ENCODE data around the gene OLFML1.

OLFML1 gene

GRCh38 chr11:7473717-7474116 is 11.6 kb upstream of the OLFML1 start:
- FAIRE-seq (peak; percentile 82), DNase-seq (ENCODE audit: insufficient read length, low spot score) (no peak)
- TF ChIP-seq SPI1 (IDR thresholded peaks at IDR 0.05; ENCODE audit: low read depth, low read length) (no peak), PAX5 (IDR thresholded peaks at IDR 0.05; ENCODE audit: insufficient read depth, low read length, severe bottlenecking) (no peak)

GRCh38 chr11:7480113-7480512 is 5.2 kb upstream of the OLFML1 start:
- no peak for FAIRE-seq
- no peak for TF ChIP-seq POLR2AphosphoS5 (IDR thresholded peaks at IDR 0.05; ENCODE audit: low read depth, low read length)
- no peak for TF ChIP-seq POU2F2 (IDR thresholded peaks at IDR 0.05; ENCODE audit: low read depth, low read length)
- no peak for TF ChIP-seq SPI1 (IDR thresholded peaks at IDR 0.05; ENCODE audit: low read depth, low read length)
- TF ChIP-seq TAF1 (IDR thresholded peaks at IDR 0.05; ENCODE audit: low read depth, low read length) = no peak
- TF ChIP-seq POLR2A (IDR thresholded peaks at IDR 0.05; ENCODE audit: low read depth, low read length) = no peak
- TF ChIP-seq PAX5 (IDR thresholded peaks at IDR 0.05; ENCODE audit: insufficient read depth, low read length, severe bottlenecking) = no peak
- no peak for DNase-seq (ENCODE audit: insufficient read length, low spot score)

- no peak for DNase-seq (ENCODE audit: insufficient read length, low spot score)
- TF ChIP-seq POLR2AphosphoS5 (IDR thresholded peaks at IDR 0.05; ENCODE audit: low read depth, low read length) (no peak), PAX5 (IDR thresholded peaks at IDR 0.05; ENCODE audit: insufficient read depth, low read length, severe bottlenecking) (no peak), SPI1 (IDR thresholded peaks at IDR 0.05; ENCODE audit: low read depth, low read length) (no peak), POLR2A (IDR thresholded peaks at IDR 0.05; ENCODE audit: low read depth, low read length) (no peak), TAF1 (IDR thresholded peaks at IDR 0.05; ENCODE audit: low read depth, low read length) (no peak), POU2F2 (IDR thresholded peaks at IDR 0.05; ENCODE audit: low read depth, low read length) (no peak)
- no peak for FAIRE-seq
Observed at GRCh38 chr11:7484131-7484530, 1.2 kb upstream of the OLFML1 start.

- no peak for TF ChIP-seq POU2F2 (IDR thresholded peaks at IDR 0.05; ENCODE audit: low read depth, low read length)
- no peak for TF ChIP-seq TAF1 (IDR thresholded peaks at IDR 0.05; ENCODE audit: low read depth, low read length)
- no peak for TF ChIP-seq SPI1 (IDR thresholded peaks at IDR 0.05; ENCODE audit: low read depth, low read length)
- no peak for TF ChIP-seq PAX5 (IDR thresholded peaks at IDR 0.05; ENCODE audit: insufficient read depth, low read length, severe bottlenecking)
- no peak for TF ChIP-seq POLR2A (IDR thresholded peaks at IDR 0.05; ENCODE audit: low read depth, low read length)
- TF ChIP-seq POLR2AphosphoS5 (IDR thresholded peaks at IDR 0.05; ENCODE audit: low read depth, low read length) = no peak
- FAIRE-seq (no peak), DNase-seq (ENCODE audit: insufficient read length, low spot score) (no peak)
Observed at GRCh38 chr11:7484645-7485044, 661 bp upstream of the OLFML1 start.

- DNase-seq (ENCODE audit: insufficient read length, low spot score) = no peak
- no peak for FAIRE-seq
- no peak for TF ChIP-seq POU2F2 (IDR thresholded peaks at IDR 0.05; ENCODE audit: low read depth, low read length)
- no peak for TF ChIP-seq POLR2A (IDR thresholded peaks at IDR 0.05; ENCODE audit: low read depth, low read length)
- TF ChIP-seq SPI1 (IDR thresholded peaks at IDR 0.05; ENCODE audit: low read depth, low read length) = no peak
- TF ChIP-seq TAF1 (IDR thresholded peaks at IDR 0.05; ENCODE audit: low read depth, low read length) = no peak
- TF ChIP-seq PAX5 (IDR thresholded peaks at IDR 0.05; ENCODE audit: insufficient read depth, low read length, severe bottlenecking) = no peak
- TF ChIP-seq POLR2AphosphoS5 (IDR thresholded peaks at IDR 0.05; ENCODE audit: low read depth, low read length) = no peak
Observed at GRCh38 chr11:7486098-7486780, 933 bp downstream of the OLFML1 start.

- DNase-seq (ENCODE audit: insufficient read length, low spot score) (no peak), FAIRE-seq (no peak)
- no peak for TF ChIP-seq POU2F2 (IDR thresholded peaks at IDR 0.05; ENCODE audit: low read depth, low read length)
- no peak for TF ChIP-seq POLR2A (IDR thresholded peaks at IDR 0.05; ENCODE audit: low read depth, low read length)
- no peak for TF ChIP-seq PAX5 (IDR thresholded peaks at IDR 0.05; ENCODE audit: insufficient read depth, low read length, severe bottlenecking)
Observed at GRCh38 chr11:7486781-7487140, 1.5 kb downstream of the OLFML1 start.

GRCh38 chr11:7487360-7487759 is 2.1 kb downstream of the OLFML1 start:
- DNase-seq (ENCODE audit: insufficient read length, low spot score) (no peak), FAIRE-seq (no peak)
- TF ChIP-seq POLR2A (IDR thresholded peaks at IDR 0.05; ENCODE audit: low read depth, low read length) (no peak), PAX5 (IDR thresholded peaks at IDR 0.05; ENCODE audit: insufficient read depth, low read length, severe bottlenecking) (no peak), POLR2AphosphoS5 (IDR thresholded peaks at IDR 0.05; ENCODE audit: low read depth, low read length) (no peak), TAF1 (IDR thresholded peaks at IDR 0.05; ENCODE audit: low read depth, low read length) (no peak), SPI1 (IDR thresholded peaks at IDR 0.05; ENCODE audit: low read depth, low read length) (no peak), POU2F2 (IDR thresholded peaks at IDR 0.05; ENCODE audit: low read depth, low read length) (no peak)

GRCh38 chr11:7488681-7489080 is 3.4 kb downstream of the OLFML1 start:
- FAIRE-seq = no peak
- TF ChIP-seq TAF1 (IDR thresholded peaks at IDR 0.05; ENCODE audit: low read depth, low read length) (no peak), POLR2AphosphoS5 (IDR thresholded peaks at IDR 0.05; ENCODE audit: low read depth, low read length) (no peak), POLR2A (IDR thresholded peaks at IDR 0.05; ENCODE audit: low read depth, low read length) (no peak), SPI1 (IDR thresholded peaks at IDR 0.05; ENCODE audit: low read depth, low read length) (no peak), PAX5 (IDR thresholded peaks at IDR 0.05; ENCODE audit: insufficient read depth, low read length, severe bottlenecking) (no peak), POU2F2 (IDR thresholded peaks at IDR 0.05; ENCODE audit: low read depth, low read length) (no peak)
- no peak for DNase-seq (ENCODE audit: insufficient read length, low spot score)

- TF ChIP-seq SPI1 (IDR thresholded peaks at IDR 0.05; ENCODE audit: low read depth, low read length) = no peak
- no peak for TF ChIP-seq PAX5 (IDR thresholded peaks at IDR 0.05; ENCODE audit: insufficient read depth, low read length, severe bottlenecking)
- no peak for TF ChIP-seq TAF1 (IDR thresholded peaks at IDR 0.05; ENCODE audit: low read depth, low read length)
- no peak for TF ChIP-seq POU2F2 (IDR thresholded peaks at IDR 0.05; ENCODE audit: low read depth, low read length)
- TF ChIP-seq POLR2AphosphoS5 (IDR thresholded peaks at IDR 0.05; ENCODE audit: low read depth, low read length) = no peak
- no peak for TF ChIP-seq POLR2A (IDR thresholded peaks at IDR 0.05; ENCODE audit: low read depth, low read length)
- FAIRE-seq = no peak
Observed at GRCh38 chr11:7489376-7489775, 4.1 kb downstream of the OLFML1 start.

GRCh38 chr11:7490054-7490453 is 4.7 kb downstream of the OLFML1 start:
- TF ChIP-seq SPI1 (IDR thresholded peaks at IDR 0.05; ENCODE audit: low read depth, low read length) (no peak), PAX5 (IDR thresholded peaks at IDR 0.05; ENCODE audit: insufficient read depth, low read length, severe bottlenecking) (no peak), POLR2AphosphoS5 (IDR thresholded peaks at IDR 0.05; ENCODE audit: low read depth, low read length) (no peak), POLR2A (IDR thresholded peaks at IDR 0.05; ENCODE audit: low read depth, low read length) (no peak), POU2F2 (IDR thresholded peaks at IDR 0.05; ENCODE audit: low read depth, low read length) (no peak), TAF1 (IDR thresholded peaks at IDR 0.05; ENCODE audit: low read depth, low read length) (no peak)
- FAIRE-seq (no peak), DNase-seq (ENCODE audit: insufficient read length, low spot score) (no peak)

More at GRCh38 chr11:7489376-7489775, 4.1 kb downstream of the OLFML1 start:
- DNase-seq (ENCODE audit: insufficient read length, low spot score) = no peak
